ENCODE results near the gene ST3GAL3. TPM values are rescaled to one million over a fixed set of nuclear protein-coding genes. Genes with fewer than 3 reads are reported as not detected.

Gene ST3GAL3
- total and polyA plus RNA-seq, 2 of the 13 experiments (the other 11 are each of a cell fraction or from before 2014, with no cell fraction given), result 5.1 to 8.1 TPM

DNA sequence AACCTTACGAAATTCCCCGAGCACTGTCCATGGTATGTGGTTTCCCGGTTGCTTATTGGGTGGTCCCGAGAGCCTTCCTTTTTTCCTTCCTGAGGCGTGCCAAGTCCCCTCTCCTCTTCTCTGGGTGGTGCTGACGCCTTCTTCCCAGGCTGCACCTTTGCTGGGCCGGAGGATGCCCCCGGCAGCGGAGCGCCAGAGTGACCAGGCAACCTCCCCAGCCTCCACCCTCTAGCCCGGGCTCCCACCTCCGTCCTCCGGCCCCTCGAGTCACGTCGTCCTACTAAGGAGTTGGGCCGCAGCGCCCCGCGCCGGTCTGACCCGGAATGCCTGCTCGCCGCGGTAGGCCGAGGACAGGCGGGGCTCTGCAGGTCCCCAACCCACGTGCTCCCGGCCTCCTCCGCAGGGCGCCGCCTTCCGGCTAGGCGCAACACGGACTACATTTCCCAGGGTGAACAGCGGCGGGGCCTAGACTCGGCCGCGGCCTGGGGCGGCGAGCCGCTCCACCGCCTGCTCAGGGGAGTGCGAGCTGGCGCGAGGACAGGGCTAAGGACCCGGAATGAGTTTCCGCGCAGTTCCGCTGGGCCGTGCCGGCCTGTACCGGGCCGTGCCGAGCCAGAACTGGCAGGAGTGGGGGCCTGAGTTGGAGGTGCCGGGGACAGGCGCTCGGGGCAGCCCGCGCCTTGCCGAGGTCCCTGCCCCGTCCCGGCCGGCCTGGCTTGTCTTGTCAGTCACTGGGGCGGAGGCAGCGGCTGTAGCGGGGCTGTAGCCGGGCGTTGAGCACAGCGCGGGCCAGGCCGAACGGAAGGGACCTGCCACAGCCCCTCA lies 239.1 kb downstream of the ST3GAL3 start, which contains the start of gene IPO13 (continued):
- TF ChIP-seq, protein P1, sequence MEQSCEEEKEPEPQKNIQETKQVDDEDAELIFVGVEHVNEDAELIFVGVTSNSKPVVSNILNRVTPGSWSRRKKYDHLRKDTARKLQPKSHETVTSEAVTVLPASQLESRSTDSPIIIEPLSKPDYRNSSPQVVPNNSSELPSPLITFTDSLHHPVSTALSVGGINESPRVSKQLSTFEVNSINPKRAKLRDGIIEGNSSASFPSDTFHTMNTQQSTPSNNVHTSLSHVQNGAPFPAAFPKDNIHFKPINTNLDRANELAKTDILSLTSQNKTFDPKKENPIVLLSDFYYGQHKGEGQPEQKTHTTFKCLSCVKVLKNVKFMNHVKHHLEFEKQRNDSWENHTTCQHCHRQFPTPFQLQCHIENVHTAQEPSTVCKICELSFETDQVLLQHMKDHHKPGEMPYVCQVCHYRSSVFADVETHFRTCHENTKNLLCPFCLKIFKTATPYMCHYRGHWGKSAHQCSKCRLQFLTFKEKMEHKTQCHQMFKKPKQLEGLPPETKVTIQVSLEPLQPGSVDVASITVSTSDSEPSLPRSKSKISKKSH (CRISPR knock-in tag; IDR thresholded peaks at IDR 0.05; ENCODE audit: borderline replicate concordance), result peak; percentile 72; the same call in 1 of the 2 replicates
- TF ChIP-seq GATAD2A (CRISPR knock-in tag; IDR thresholded peaks at IDR 0.05) (peak; percentile 78), ZNF441 (CRISPR knock-in tag; IDR thresholded peaks at IDR 0.05; ENCODE audit: borderline replicate concordance) (peak; percentile 69; the same call in 1 of the 2 replicates), ZNF501 (CRISPR knock-in tag; IDR thresholded peaks at IDR 0.05) (peak; percentile 98), HHEX (CRISPR knock-in tag; IDR thresholded peaks at IDR 0.05) (no peak), HMG20A (CRISPR knock-in tag; IDR thresholded peaks at IDR 0.05; ENCODE audit: borderline replicate concordance) (no peak), SOX5 (CRISPR knock-in tag; IDR thresholded peaks at IDR 0.05; ENCODE audit: borderline replicate concordance) (peak; percentile 50; the same call in 1 of the 2 replicates), TCF7L2 (IDR thresholded peaks at IDR 0.05; ENCODE audit: low read depth, low read length) (no peak), ISX (CRISPR knock-in tag; conservative IDR thresholded peaks at IDR 0.05) (no peak), ZNF460 (CRISPR knock-in tag; IDR thresholded peaks at IDR 0.05; ENCODE audit: borderline replicate concordance) (peak; percentile 9; the same call in 1 of the 2 replicates), ZNF781 (CRISPR knock-in tag; IDR thresholded peaks at IDR 0.05; ENCODE audit: borderline replicate concordance, not compliant biosample characterization) (no peak), CBFB (CRISPR knock-in tag; IDR thresholded peaks at IDR 0.05) (peak; percentile 89), ZNF569 (CRISPR knock-in tag; IDR thresholded peaks at IDR 0.05; ENCODE audit: borderline replicate concordance) (0 out of 2 replicates have a peak, but pooled peaks have one; percentile 62), RBM22 (optimal IDR thresholded peaks at IDR 0.05; ENCODE audit: low read length) (no peak), ZBTB1 (CRISPR knock-in tag; IDR thresholded peaks at IDR 0.05; ENCODE audit: borderline replicate concordance) (no peak), RFX5 (IDR thresholded peaks at IDR 0.05; ENCODE audit: low read depth, low read length) (no peak), ARHGAP35 (CRISPR knock-in tag; IDR thresholded peaks at IDR 0.05; ENCODE audit: borderline replicate concordance) (peak; percentile 57; the same call in 1 of the 2 replicates), ZNF816 (CRISPR knock-in tag; IDR thresholded peaks at IDR 0.05; ENCODE audit: borderline replicate concordance) (peak; percentile 70; the same call in 1 of the 2 replicates), FOXK1 (CRISPR knock-in tag; IDR thresholded peaks at IDR 0.05; ENCODE audit: borderline replicate concordance, low read depth) (peak; percentile 90), ZNF296 (CRISPR knock-in tag; conservative IDR thresholded peaks at IDR 0.05) (peak; percentile 75), RFX3 (CRISPR knock-in tag; IDR thresholded peaks at IDR 0.05) (no peak), NFYB (CRISPR knock-in tag; IDR thresholded peaks at IDR 0.05) (peak; percentile 19; the same call in 1 of the 2 replicates)
- TF ChIP-seq, protein P2, sequence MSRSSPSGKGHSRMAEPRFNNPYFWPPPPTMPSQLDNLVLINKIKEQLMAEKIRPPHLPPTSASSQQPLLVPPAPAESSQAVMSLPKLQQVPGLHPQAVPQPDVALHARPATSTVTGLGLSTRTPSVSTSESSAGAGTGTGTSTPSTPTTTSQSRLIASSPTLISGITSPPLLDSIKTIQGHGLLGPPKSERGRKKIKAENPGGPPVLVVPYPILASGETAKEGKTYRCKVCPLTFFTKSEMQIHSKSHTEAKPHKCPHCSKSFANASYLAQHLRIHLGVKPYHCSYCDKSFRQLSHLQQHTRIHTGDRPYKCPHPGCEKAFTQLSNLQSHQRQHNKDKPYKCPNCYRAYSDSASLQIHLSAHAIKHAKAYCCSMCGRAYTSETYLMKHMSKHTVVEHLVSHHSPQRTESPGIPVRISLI (CRISPR knock-in tag; IDR thresholded peaks at IDR 0.05; ENCODE audit: borderline replicate concordance), result no peak
- TF ChIP-seq, protein P3, sequence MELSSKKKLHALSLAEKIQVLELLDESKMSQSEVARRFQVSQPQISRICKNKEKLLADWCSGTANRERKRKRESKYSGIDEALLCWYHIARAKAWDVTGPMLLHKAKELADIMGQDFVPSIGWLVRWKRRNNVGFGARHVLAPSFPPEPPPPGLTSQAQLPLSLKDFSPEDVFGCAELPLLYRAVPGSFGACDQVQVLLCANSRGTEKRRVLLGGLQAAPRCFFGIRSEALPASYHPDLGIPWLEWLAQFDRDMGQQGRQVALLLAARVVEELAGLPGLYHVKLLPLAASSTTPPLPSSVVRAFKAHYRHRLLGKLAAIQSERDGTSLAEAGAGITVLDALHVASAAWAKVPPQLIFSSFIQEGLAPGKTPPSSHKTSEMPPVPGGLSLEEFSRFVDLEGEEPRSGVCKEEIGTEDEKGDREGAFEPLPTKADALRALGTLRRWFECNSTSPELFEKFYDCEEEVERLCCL (CRISPR knock-in tag; IDR thresholded peaks at IDR 0.05; ENCODE audit: borderline replicate concordance), result no peak
- TF ChIP-seq, protein P4, sequence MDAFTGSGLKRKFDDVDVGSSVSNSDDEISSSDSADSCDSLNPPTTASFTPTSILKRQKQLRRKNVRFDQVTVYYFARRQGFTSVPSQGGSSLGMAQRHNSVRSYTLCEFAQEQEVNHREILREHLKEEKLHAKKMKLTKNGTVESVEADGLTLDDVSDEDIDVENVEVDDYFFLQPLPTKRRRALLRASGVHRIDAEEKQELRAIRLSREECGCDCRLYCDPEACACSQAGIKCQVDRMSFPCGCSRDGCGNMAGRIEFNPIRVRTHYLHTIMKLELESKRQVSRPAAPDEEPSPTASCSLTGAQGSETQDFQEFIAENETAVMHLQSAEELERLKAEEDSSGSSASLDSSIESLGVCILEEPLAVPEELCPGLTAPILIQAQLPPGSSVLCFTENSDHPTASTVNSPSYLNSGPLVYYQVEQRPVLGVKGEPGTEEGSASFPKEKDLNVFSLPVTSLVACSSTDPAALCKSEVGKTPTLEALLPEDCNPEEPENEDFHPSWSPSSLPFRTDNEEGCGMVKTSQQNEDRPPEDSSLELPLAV (CRISPR knock-in tag; conservative IDR thresholded peaks at IDR 0.05; ENCODE audit: low read depth), result no peak

Measured in HepG2 (cell line).